ENCODE data around the gene PNMA6E.

DNA sequence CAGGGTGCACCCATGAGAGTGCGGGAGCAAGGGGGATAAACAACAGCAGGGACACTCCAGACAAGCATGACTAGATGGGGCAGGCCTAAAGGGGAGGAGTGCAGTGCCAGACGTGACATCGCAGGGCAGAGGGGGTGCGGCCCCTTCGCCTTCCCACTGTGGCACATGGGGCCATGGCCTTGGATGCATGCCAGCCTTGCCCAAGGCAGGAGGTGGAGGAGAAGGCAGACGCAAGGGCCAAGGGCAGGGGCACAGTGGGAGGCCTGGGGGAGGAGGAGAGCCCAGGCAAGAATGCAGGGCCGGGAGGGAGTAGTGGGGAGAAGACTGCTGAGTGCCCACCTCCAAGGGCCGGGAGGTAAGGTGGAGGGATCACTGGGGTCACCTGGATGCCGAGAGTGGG, 21.6 kb downstream of the PNMA6E start:
- no peak for TF ChIP-seq POLR2A (IDR thresholded peaks at IDR 0.05; ENCODE audit: low read depth, low read length)
- TF ChIP-seq TAF1 (IDR thresholded peaks at IDR 0.05; ENCODE audit: low read depth, low read length) = no peak
- no peak for TF ChIP-seq SPI1 (IDR thresholded peaks at IDR 0.05; ENCODE audit: low read depth, low read length)
- no peak for TF ChIP-seq POLR2AphosphoS5 (IDR thresholded peaks at IDR 0.05; ENCODE audit: low read depth, low read length)
- no peak for TF ChIP-seq PAX5 (IDR thresholded peaks at IDR 0.05; ENCODE audit: insufficient read depth, low read length, severe bottlenecking)
- no peak for TF ChIP-seq POU2F2 (IDR thresholded peaks at IDR 0.05; ENCODE audit: low read depth, low read length)

Measured in GM12891 (cell line).